ENCODE data around the gene SSH3.
"Not testable (repeated sequence)": the region's sequence is repeated elsewhere in the genome, so short reads cannot be mapped to it uniquely, and the experiment has no call there.

Gene SSH3

DNA sequence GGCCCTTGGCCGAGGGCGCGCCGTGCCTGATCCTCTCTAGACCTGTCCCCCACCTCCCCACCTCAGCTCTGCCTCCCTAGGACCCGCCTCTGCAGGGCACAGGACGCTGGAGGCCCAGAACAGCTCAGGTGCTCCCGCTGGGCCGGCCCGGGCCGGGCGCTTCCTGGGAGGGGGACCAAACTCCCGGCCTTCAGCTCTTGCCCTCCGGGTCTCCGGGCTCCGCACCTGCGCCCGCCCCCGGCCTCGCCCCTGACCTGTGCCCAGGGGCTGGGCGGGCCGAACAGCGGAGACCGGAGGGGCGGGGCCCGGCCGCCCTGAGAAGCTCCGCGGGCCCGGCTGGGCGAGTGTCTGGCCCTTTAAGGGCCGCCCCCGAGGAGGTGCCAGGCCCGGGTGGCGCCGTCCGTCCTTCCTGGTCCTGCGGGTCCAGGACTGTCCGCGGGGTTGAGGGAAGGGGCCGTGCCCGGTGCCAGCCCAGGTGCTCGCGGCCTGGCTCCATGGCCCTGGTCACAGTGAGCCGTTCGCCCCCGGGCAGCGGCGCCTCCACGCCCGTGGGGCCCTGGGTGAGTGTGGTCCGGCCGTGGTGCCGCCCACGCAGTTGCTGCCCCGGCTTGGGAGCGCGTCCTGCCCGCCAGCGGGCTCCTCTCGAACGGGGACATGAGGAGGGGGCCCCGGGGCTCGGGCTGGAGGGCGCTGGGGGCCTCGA, at the start of gene SSH3:
Gene SSH3, plus strand, starts transcription at position 399 of the 703 bp plus-strand sequence. Its CDS starts 96 bp downstream, at position 495.
- peak; percentile 62 for DNase-seq (ENCODE audit: low read depth, low spot score)
- H3K9ac ChIP-seq (ENCODE audit: insufficient read length, low read depth) = peak within 1 kb of the TSS; percentile 96
- H3K9me3 ChIP-seq (ENCODE audit: insufficient read depth, low read length) = no peaks in the 10 kb centered on the region
- peaks cover 57% of the 10 kb centered on the region for H3K36me3 ChIP-seq (ENCODE audit: insufficient read depth, insufficient read length, low read length)
- H3K4me1 ChIP-seq (ENCODE audit: insufficient read depth, insufficient read length) = peaks cover 34% of the 10 kb centered on the region
- TF ChIP-seq ZNF274 (IDR thresholded peaks at IDR 0.05; ENCODE audit: low read depth, low read length) (no peak), SUZ12 (IDR thresholded peaks at IDR 0.05; ENCODE audit: extremely low read depth, insufficient read depth, insufficient read length) (no peak), YY1 (IDR thresholded peaks at IDR 0.05; ENCODE audit: insufficient read depth, insufficient read length) (no peak)
- H3K27me3 ChIP-seq (ENCODE audit: insufficient read depth, insufficient read length) = no peaks in the 10 kb centered on the region
- peak within 1 kb of the TSS; percentile 95 for H3K4me3 ChIP-seq (ENCODE audit: insufficient read length, low read depth)

DNA sequence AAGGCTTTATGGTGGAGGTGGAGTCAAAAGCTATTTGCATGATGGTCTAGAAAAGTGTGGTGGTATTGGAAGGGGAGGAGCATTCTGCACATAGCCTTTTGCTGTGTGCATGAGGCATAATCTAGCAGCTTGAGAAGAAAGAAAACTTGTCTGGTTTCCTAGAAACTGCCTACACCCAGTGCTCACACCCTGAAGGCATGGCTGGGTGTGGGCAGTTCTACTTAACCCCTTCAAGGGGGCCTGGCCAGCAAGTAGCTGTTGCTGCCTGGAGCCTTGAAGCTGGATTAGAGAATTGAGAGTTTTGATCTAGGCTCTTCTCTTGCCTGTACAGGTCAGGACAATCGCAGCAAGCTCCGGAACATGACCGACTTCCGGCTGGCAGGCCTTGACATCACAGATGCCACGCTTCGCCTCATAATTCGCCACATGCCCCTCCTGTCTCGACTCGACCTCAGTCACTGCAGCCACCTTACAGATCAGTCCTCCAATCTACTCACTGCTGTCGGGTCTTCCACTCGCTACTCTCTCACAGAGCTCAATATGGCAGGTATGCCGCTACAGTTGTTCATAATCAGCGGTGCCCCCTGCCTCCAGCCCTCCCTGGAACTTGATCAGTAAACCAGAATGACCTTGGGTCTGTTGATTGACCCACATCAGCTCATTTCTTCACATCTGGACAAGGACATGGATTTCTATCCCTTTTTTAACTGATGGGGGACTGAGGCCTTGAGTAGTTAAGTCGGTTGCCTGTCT, 49.3 kb upstream of the SSH3 start:
- Histone ChIP-seq H3K9ac (ENCODE audit: insufficient read length, low read depth) (no peak overlapping the region), H3K4me3 (ENCODE audit: insufficient read length, low read depth) (no peak overlapping the region), H3K36me3 (ENCODE audit: insufficient read depth, insufficient read length, low read length) (peaks cover 89% of the 10 kb centered on the region), H3K9me3 (ENCODE audit: insufficient read depth, low read length) (no peaks in the 10 kb centered on the region), H3K4me1 (ENCODE audit: insufficient read depth, insufficient read length) (no peaks in the 10 kb centered on the region), H3K27me3 (ENCODE audit: insufficient read depth, insufficient read length) (no peaks in the 10 kb centered on the region)
- DNase-seq (ENCODE audit: low read depth, low spot score) = no peak
- TF ChIP-seq SUZ12 (IDR thresholded peaks at IDR 0.05; ENCODE audit: extremely low read depth, insufficient read depth, insufficient read length) = no peak
- no peak for TF ChIP-seq YY1 (IDR thresholded peaks at IDR 0.05; ENCODE audit: insufficient read depth, insufficient read length)
- TF ChIP-seq ZNF274 (IDR thresholded peaks at IDR 0.05; ENCODE audit: low read depth, low read length) = no peak

GRCh38 chr11:67254798-67255197, 48.5 kb upstream of the SSH3 start:
- H3K9ac ChIP-seq (ENCODE audit: insufficient read length, low read depth) = no peak overlapping the region
- no peak overlapping the region for H3K4me3 ChIP-seq (ENCODE audit: insufficient read length, low read depth)
- H3K36me3 ChIP-seq (ENCODE audit: insufficient read depth, insufficient read length, low read length) = peaks cover 82% of the 10 kb centered on the region
- H3K9me3 ChIP-seq (ENCODE audit: insufficient read depth, low read length) = no peaks in the 10 kb centered on the region
- no peaks in the 10 kb centered on the region for H3K27me3 ChIP-seq (ENCODE audit: insufficient read depth, insufficient read length)
- no peak for TF ChIP-seq YY1 (IDR thresholded peaks at IDR 0.05; ENCODE audit: insufficient read depth, insufficient read length)
- TF ChIP-seq SUZ12 (IDR thresholded peaks at IDR 0.05; ENCODE audit: extremely low read depth, insufficient read depth, insufficient read length) = no peak
- TF ChIP-seq ZNF274 (IDR thresholded peaks at IDR 0.05; ENCODE audit: low read depth, low read length) = no peak
- H3K4me1 ChIP-seq (ENCODE audit: insufficient read depth, insufficient read length) = no peaks in the 10 kb centered on the region
- no peak for DNase-seq (ENCODE audit: low read depth, low spot score)

DNA sequence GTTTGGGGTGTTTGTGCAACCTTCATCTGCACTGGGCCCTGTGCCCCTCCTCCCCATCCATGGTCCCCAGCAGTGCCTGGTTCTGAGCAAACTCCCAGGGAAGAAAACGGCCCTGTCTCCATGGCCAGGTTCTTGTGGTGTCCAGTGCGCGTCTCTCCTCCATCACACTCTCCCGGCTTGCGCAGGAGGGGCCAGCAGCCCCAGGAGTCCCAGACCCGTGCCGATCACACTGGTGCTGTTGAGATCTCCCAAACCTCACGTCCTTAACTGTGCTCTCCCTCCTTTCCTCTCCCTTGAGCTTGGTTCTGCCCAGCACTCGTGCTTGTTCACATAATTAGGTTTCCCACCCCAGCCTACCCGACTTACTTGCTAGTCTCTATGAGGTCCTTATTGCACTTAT, 48.0 kb upstream of the SSH3 start:
- no peaks in the 10 kb centered on the region for H3K27me3 ChIP-seq (ENCODE audit: insufficient read depth, insufficient read length)
- TF ChIP-seq ZNF274 (IDR thresholded peaks at IDR 0.05; ENCODE audit: low read depth, low read length) = no peak
- no peak for TF ChIP-seq SUZ12 (IDR thresholded peaks at IDR 0.05; ENCODE audit: extremely low read depth, insufficient read depth, insufficient read length)
- no peak for TF ChIP-seq YY1 (IDR thresholded peaks at IDR 0.05; ENCODE audit: insufficient read depth, insufficient read length)
- no peak overlapping the region for H3K9ac ChIP-seq (ENCODE audit: insufficient read length, low read depth)
- no peak for DNase-seq (ENCODE audit: low read depth, low spot score)
- peaks cover 76% of the 10 kb centered on the region for H3K36me3 ChIP-seq (ENCODE audit: insufficient read depth, insufficient read length, low read length)
- no peak overlapping the region for H3K4me3 ChIP-seq (ENCODE audit: insufficient read length, low read depth)
- H3K4me1 ChIP-seq (ENCODE audit: insufficient read depth, insufficient read length) = no peaks in the 10 kb centered on the region
- H3K9me3 ChIP-seq (ENCODE audit: insufficient read depth, low read length) = no peaks in the 10 kb centered on the region

- TF ChIP-seq YY1 (IDR thresholded peaks at IDR 0.05; ENCODE audit: insufficient read depth, insufficient read length) (no peak), ZNF274 (IDR thresholded peaks at IDR 0.05; ENCODE audit: low read depth, low read length) (no peak), SUZ12 (IDR thresholded peaks at IDR 0.05; ENCODE audit: extremely low read depth, insufficient read depth, insufficient read length) (no peak)
- peaks cover 71% of the 10 kb centered on the region for H3K36me3 ChIP-seq (ENCODE audit: insufficient read depth, insufficient read length, low read length)
- no peak overlapping the region for H3K4me3 ChIP-seq (ENCODE audit: insufficient read length, low read depth)
- H3K9me3 ChIP-seq (ENCODE audit: insufficient read depth, low read length) = no peaks in the 10 kb centered on the region
- H3K27me3 ChIP-seq (ENCODE audit: insufficient read depth, insufficient read length) = no peaks in the 10 kb centered on the region
- DNase-seq (ENCODE audit: low read depth, low spot score) = no peak
- no peaks in the 10 kb centered on the region for H3K4me1 ChIP-seq (ENCODE audit: insufficient read depth, insufficient read length)
- no peak overlapping the region for H3K9ac ChIP-seq (ENCODE audit: insufficient read length, low read depth)
Measured at GRCh38 chr11:67255864-67256263, 47.5 kb upstream of the SSH3 start.

DNA sequence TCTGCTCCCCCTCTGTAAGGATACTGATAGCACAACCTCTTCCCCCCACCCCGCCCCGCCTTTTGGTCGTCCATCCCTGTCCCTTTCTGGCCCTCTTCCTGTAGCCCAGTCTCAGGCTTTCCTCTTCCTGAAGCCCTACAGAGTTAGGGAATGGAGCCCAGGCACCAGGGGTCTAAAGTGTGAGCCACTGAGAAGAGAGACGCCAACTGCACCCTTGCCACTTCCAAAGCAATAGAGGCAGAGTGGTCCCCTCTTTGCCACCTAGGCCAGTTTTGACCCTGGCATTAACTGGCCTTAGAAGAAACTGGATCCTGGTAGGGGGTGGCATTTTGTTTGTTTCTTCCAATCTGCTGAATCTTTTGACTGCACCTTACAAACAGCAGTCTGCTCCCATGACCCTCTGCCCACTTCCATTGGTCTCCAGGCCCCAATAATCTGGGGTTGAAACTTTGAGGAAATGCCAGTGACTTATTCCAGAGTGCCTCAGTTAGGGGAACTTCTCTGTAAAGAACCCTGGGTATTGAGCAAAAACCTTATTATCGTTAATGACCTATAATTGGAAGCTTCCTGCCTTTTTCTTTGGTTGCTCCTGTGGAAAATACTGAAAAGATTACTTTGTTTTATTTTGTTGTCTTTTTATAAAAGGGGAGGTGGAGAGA, 46.7 kb upstream of the SSH3 start:
- Histone ChIP-seq H3K4me3 (ENCODE audit: insufficient read length, low read depth) (no peak overlapping the region), H3K36me3 (ENCODE audit: insufficient read depth, insufficient read length, low read length) (peaks cover 64% of the 10 kb centered on the region), H3K27me3 (ENCODE audit: insufficient read depth, insufficient read length) (no peaks in the 10 kb centered on the region), H3K9ac (ENCODE audit: insufficient read length, low read depth) (no peak overlapping the region), H3K4me1 (ENCODE audit: insufficient read depth, insufficient read length) (no peaks in the 10 kb centered on the region), H3K9me3 (ENCODE audit: insufficient read depth, low read length) (no peaks in the 10 kb centered on the region)
- DNase-seq (ENCODE audit: low read depth, low spot score) = no peak
- TF ChIP-seq ZNF274 (IDR thresholded peaks at IDR 0.05; ENCODE audit: low read depth, low read length) (no peak), SUZ12 (IDR thresholded peaks at IDR 0.05; ENCODE audit: extremely low read depth, insufficient read depth, insufficient read length) (no peak), YY1 (IDR thresholded peaks at IDR 0.05; ENCODE audit: insufficient read depth, insufficient read length) (no peak)

DNA sequence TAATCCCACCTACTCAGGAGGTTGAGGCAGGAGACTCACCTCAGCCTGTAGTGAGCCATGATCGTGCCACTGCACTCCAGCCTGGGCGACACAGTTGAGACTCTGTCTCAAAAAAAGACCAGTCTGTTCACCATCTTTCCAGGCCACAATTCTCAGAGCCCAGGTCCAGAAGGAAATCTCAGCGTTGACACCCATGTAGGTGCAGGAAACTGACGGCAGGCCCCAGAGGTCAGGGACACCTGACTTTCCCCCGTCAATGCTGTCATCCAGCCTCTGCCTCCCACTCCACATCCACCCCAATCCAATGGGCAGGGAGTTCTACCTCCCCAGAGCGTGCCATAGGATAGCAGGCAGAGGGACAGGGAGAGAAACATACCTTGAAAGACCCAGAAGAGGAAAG, 42.9 kb upstream of the SSH3 start:
- Histone ChIP-seq H3K9me3 (ENCODE audit: insufficient read depth, low read length) (no peaks in the 10 kb centered on the region), H3K9ac (ENCODE audit: insufficient read length, low read depth) (no peak overlapping the region), H3K36me3 (ENCODE audit: insufficient read depth, insufficient read length, low read length) (peaks cover 26% of the 10 kb centered on the region), H3K27me3 (ENCODE audit: insufficient read depth, insufficient read length) (peaks cover 19% of the 10 kb centered on the region), H3K4me3 (ENCODE audit: insufficient read length, low read depth) (no peak overlapping the region), H3K4me1 (ENCODE audit: insufficient read depth, insufficient read length) (peaks cover 15% of the 10 kb centered on the region)
- TF ChIP-seq YY1 (IDR thresholded peaks at IDR 0.05; ENCODE audit: insufficient read depth, insufficient read length) = no peak
- TF ChIP-seq ZNF274 (IDR thresholded peaks at IDR 0.05; ENCODE audit: low read depth, low read length) = no peak
- no peak for TF ChIP-seq SUZ12 (IDR thresholded peaks at IDR 0.05; ENCODE audit: extremely low read depth, insufficient read depth, insufficient read length)
- DNase-seq (ENCODE audit: low read depth, low spot score) = no peak

DNA sequence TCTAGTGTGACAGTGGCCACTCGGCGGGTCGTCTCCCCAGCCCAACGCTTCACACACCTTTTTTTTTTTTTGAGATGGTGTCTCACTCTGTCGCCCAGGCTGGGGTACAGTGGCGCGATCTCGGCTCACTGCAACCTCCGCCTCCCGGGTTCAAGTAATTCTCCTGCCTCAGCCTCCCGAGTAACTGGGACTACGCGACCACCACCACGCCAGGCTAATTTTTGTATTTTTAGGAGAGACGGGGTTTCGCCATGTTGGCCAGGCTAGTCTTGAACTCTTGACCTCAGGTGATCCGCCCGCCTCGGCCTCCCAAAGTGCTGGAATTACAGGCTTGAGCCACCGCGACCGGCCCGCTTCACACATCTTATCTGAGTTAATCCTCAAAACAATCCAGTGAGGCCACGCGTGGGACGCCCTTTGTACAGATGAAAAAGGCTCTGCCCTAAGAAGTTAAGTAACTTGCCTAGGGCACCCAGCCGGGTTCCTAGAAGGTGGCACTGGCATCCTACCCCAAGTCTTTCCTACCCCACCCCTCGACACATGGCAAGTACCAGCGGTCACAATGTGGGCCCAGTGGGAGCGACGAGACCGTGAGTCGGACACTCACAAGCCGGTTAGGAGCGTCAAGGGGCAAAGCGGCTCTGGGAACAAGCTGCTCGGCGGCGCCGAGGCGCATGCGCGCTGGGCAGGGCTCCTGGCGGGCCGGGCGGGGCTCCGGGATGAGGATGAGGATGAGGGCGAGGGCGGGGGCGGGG, 42.3 kb upstream of the SSH3 start:
- not testable (repeated sequence) for DNase-seq (ENCODE audit: low read depth, low spot score); H3K9me3 ChIP-seq (ENCODE audit: insufficient read depth, low read length)
- Histone ChIP-seq H3K9ac (ENCODE audit: insufficient read length, low read depth) (peak overlapping the region; percentile 54), H3K27me3 (ENCODE audit: insufficient read depth, insufficient read length) (peaks cover 26% of the 10 kb centered on the region), H3K4me3 (ENCODE audit: insufficient read length, low read depth) (peak overlapping the region; percentile 35), H3K36me3 (ENCODE audit: insufficient read depth, insufficient read length, low read length) (peaks cover 19% of the 10 kb centered on the region), H3K4me1 (ENCODE audit: insufficient read depth, insufficient read length) (peaks cover 15% of the 10 kb centered on the region)

Measured in NT2/D1 (cell line).